ENCODE results near the gene DENND1B. TPM values are rescaled to one million over a fixed set of nuclear protein-coding genes. Genes with fewer than 3 reads are reported as not detected.

DENND1B gene
- total RNA-seq, 1 experiment from 2014 or later, result 28.2 TPM

DNA sequence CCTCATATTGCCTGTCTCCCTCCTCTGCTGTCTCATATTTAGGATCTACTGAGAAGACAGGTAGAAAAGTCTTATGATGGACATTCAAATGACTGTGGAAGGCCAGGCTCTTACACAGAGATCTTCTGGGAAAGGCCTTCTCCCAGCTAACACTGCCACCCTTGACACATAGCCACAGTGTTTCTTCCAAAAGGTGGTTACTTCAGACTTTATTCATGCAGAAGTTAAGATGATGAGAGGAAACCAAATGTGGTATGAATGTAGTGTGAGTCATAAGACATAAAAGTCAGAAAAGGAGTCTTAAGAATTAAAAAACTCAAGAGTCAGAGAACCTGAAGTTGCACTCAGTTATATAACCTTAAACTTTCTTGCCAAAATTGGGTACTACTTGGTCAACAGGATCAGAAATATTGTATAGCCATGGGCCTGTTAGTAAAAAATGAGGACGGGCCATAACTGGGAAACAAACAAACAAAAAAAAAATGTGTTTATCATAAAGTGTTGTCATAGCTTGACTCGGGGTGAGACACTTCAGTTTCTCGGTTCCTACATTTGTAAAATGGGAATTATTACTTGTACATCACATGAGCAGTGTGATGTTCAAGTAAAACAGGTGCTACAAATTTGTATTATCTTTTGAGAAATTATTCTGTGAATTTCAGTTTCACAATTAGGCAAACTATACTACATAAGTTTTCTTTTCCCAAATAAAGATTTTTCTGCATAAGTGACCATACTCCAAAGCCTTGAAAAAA, 1.2 kb upstream of the DENND1B start:
- no peak for DNase-seq
- TF ChIP-seq, protein P1, sequence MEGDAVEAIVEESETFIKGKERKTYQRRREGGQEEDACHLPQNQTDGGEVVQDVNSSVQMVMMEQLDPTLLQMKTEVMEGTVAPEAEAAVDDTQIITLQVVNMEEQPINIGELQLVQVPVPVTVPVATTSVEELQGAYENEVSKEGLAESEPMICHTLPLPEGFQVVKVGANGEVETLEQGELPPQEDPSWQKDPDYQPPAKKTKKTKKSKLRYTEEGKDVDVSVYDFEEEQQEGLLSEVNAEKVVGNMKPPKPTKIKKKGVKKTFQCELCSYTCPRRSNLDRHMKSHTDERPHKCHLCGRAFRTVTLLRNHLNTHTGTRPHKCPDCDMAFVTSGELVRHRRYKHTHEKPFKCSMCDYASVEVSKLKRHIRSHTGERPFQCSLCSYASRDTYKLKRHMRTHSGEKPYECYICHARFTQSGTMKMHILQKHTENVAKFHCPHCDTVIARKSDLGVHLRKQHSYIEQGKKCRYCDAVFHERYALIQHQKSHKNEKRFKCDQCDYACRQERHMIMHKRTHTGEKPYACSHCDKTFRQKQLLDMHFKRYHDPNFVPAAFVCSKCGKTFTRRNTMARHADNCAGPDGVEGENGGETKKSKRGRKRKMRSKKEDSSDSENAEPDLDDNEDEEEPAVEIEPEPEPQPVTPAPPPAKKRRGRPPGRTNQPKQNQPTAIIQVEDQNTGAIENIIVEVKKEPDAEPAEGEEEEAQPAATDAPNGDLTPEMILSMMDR (IDR thresholded peaks at IDR 0.05; ENCODE audit: unreplicated experiment), result no peak
- intact Hi-C loops (cut with micrococcal nuclease; ENCODE audit: unreplicated experiment), result loop anchor here (5.0 kb wide), 1 partner anchor 159 kb away; no protein-coding TSS in a partner anchor
- Mint-ChIP-seq H3K4me1 (ENCODE audit: low read depth, unreplicated experiment) (peaks cover 44% of the 10 kb centered on the region), H3K27me3 (ENCODE audit: unreplicated experiment) (no peaks in the 10 kb centered on the region), H3K36me3 (ENCODE audit: insufficient read depth, unreplicated experiment) (peaks cover 26% of the 10 kb centered on the region), H3K4me3 (ENCODE audit: low read depth, unreplicated experiment) (peak overlapping the region; percentile 72), H3K27ac (ENCODE audit: unreplicated experiment) (peak overlapping the region; percentile 93), H3K9me3 (ENCODE audit: low read depth, unreplicated experiment) (peaks cover 3% of the 10 kb centered on the region)
- CTCF ChIA-PET, result interaction anchor here (0.6 to 1.4 kb wide), 3 partner anchors 62 to 1368 kb away, joined by 3 read pairs; no protein-coding TSS in a partner anchor
- no TSS peak for BruUV-seq (replicated peaks)

DNA sequence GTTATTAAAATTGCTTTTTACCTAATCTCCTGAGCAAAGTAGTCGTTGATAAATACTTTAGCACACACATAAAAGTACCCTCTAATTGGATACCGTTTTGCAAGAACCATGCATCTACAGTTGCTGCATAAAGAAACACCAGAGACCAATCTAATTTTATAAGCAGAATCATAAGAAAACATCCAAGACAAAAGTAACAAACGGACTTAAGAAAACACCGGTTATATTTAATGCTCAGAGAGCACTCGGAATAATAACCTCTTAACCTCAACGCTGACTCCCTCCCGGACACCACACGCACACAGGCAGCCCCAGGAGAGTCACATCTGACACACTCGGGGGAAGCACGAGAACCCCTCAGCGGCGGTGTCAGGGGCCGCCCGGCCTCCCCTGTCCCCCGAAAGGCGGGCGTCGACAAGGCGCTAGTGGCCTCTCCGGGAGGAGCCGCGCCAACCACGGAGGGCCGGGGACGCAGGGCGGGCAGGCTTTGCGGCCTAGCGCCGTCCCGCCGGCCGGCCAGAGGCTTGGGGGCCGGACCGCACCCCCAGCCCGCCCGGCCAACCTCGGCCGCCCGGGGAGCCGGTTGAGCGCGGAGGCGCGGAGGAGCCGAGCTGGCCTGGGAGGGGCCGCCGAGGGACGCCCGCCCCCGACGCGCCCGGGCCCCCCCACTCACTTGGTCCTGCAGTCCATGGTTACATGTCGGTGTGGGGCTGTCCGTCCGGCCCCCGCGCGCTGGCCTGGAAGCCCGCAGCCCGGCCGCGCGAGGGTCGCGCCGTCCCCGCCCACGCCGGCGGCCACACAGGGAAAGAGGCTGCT, 606 bp downstream of the DENND1B start:
- intact Hi-C loops (cut with micrococcal nuclease; ENCODE audit: unreplicated experiment), result loop anchor here (5.0 kb wide), 1 partner anchor 157 kb away; no protein-coding TSS in a partner anchor
- H3K4me1 Mint-ChIP-seq (ENCODE audit: low read depth, unreplicated experiment), result peaks cover 44% of the 10 kb centered on the region
- peak overlapping the region; percentile 72 for H3K4me3 Mint-ChIP-seq (ENCODE audit: low read depth, unreplicated experiment)
- CTCF ChIA-PET, result interaction anchor here (1.0 kb wide), 1 partner anchor 94 kb away, joined by 5 read pairs; no protein-coding TSS in a partner anchor
- peaks cover 3% of the 10 kb centered on the region for H3K9me3 Mint-ChIP-seq (ENCODE audit: low read depth, unreplicated experiment)
- peak overlapping the region; percentile 72 for H3K27ac Mint-ChIP-seq (ENCODE audit: unreplicated experiment)
- H3K27me3 Mint-ChIP-seq (ENCODE audit: unreplicated experiment), result no peaks in the 10 kb centered on the region
- TF ChIP-seq, protein P1 (IDR thresholded peaks at IDR 0.05; ENCODE audit: unreplicated experiment), result no peak
- DNase-seq, result peak; percentile 68
- H3K36me3 Mint-ChIP-seq (ENCODE audit: insufficient read depth, unreplicated experiment), result peaks cover 26% of the 10 kb centered on the region
- no TSS peak for BruUV-seq (replicated peaks)

DNA sequence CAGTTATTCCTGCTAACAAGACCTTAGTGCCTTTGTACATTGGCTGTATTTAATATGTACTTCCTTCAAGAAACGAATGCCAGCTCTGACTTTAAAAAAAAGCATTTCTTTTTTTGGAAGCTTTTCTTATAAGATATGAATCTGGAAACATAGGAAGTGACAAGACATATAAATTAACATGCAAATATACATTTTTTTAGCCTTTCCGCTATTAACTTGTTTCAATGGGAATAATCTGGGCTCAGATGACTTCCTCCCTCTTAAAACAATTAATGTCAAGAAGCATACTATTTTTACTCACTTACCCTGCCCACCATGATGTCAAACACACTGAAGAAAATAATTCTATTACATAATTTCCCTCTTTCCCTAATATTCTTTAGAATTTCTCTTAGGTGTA, 1.4 kb downstream of the DENND1B start:
- Mint-ChIP-seq H3K9me3 (ENCODE audit: low read depth, unreplicated experiment) (no peaks in the 10 kb centered on the region), H3K36me3 (ENCODE audit: insufficient read depth, unreplicated experiment) (peaks cover 26% of the 10 kb centered on the region), H3K4me3 (ENCODE audit: low read depth, unreplicated experiment) (peak overlapping the region; percentile 72), H3K4me1 (ENCODE audit: low read depth, unreplicated experiment) (peaks cover 38% of the 10 kb centered on the region), H3K27ac (ENCODE audit: unreplicated experiment) (peak overlapping the region; percentile 72), H3K27me3 (ENCODE audit: unreplicated experiment) (no peaks in the 10 kb centered on the region)
- DNase-seq, result no peak
- CTCF ChIA-PET, result no interaction called here
- TSS peak; percentile 33 for BruUV-seq (replicated peaks)
- TF ChIP-seq, protein P1 (IDR thresholded peaks at IDR 0.05; ENCODE audit: unreplicated experiment), result no peak
- intact Hi-C loops (cut with micrococcal nuclease; ENCODE audit: unreplicated experiment), result loop anchor here (2.0 kb wide), 2 partner anchors 79 to 95 kb away; no protein-coding TSS in a partner anchor

DNA sequence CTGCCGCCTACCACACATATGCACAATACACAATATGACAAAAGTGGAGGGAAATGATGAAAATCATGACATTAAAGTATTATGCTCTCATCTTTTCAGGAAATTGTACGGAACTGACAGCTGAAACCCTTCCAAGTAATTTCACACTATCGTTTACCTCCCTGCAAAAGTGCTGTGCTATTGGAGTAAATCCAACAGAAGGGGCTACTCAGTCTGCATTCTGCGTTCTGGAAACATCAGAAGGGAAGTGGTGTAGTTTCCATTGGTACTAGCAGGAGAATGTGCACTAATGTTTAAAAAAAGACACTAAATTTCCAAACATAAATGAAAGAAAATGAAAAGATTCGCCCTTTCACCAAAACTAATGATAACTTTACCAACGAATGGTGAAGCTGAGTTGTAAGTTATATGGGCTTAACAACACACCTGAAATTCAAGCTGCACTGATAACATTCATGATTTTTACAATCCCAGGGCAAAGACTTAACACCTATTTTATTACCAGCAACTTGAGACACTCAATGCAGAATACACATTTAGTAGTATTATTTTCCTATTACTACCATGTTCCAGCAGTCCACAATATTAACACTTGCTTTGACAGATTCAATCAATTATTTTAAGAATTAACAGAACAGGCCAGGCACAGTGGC, 3.2 kb downstream of the DENND1B start:
- TF ChIP-seq, protein P1 (IDR thresholded peaks at IDR 0.05; ENCODE audit: unreplicated experiment), result no peak
- Mint-ChIP-seq H3K4me3 (ENCODE audit: low read depth, unreplicated experiment) (peak overlapping the region; percentile 72), H3K36me3 (ENCODE audit: insufficient read depth, unreplicated experiment) (peaks cover 26% of the 10 kb centered on the region), H3K27me3 (ENCODE audit: unreplicated experiment) (no peaks in the 10 kb centered on the region), H3K9me3 (ENCODE audit: low read depth, unreplicated experiment) (no peaks in the 10 kb centered on the region), H3K27ac (ENCODE audit: unreplicated experiment) (no peak overlapping the region), H3K4me1 (ENCODE audit: low read depth, unreplicated experiment) (peaks cover 40% of the 10 kb centered on the region)
- CTCF ChIA-PET, result interaction anchor here (0.6 to 1.2 kb wide), 2 partner anchors 13 to 45 kb away, joined by 3 to 8 read pairs; no protein-coding TSS in a partner anchor
- intact Hi-C loops (cut with micrococcal nuclease; ENCODE audit: unreplicated experiment), result loop anchor here (2.0 kb wide), 2 partner anchors 77 to 97 kb away; no protein-coding TSS in a partner anchor
- no TSS peak for BruUV-seq (replicated peaks)
- DNase-seq, result no peak

Data from Calu3 (cell line).